OCI-LY7 (cell line): ENCODE results near the gene NACA2.

Experiments
- CTCF ChIP-seq: fragments of 200-600 bp; sonication (generic); conservative IDR thresholded peaks from 2 replicates; pipeline ENCODE4 v1.5.1; 2014; ENCODE audit warnings: mild to moderate bottlenecking, antibody characterized with exemption, low read length, moderate library complexity, mixed read lengths
- EZH2phosphoT487 ChIP-seq: fragments of 200-600 bp; sonication (generic); IDR thresholded peaks from 2 replicates; pipeline ENCODE4 v1.6.1; 2018; ENCODE audit warnings: low read depth, borderline replicate concordance, mild to moderate bottlenecking, mixed run types, antibody characterized with exemption, low read length, moderate library complexity, mixed read lengths

- TF ChIP-seq CTCF (no peak), EZH2phosphoT487 (no peak)
These were observed 4.6 kb upstream of the NACA2 start for GRCh38 chr17:61595418-61596186.
